ENCODE measurements around the gene PRSS57.
"Not testable (repeated sequence)": the region's sequence is repeated elsewhere in the genome, so short reads cannot be mapped to it uniquely, and the experiment has no call there.

The PRSS57 gene

GRCh38 chr19:695352-695949, at the start of gene PRSS57:
TSS of gene PRSS57 (minus strand) at chr19:695452. CDS start at chr19:695430, 22 bp downstream.
- ATAC-seq, result peak; percentile 13
- Mint-ChIP-seq H3K36me3 (no peaks in the 10 kb centered on the region), H3K27ac (no peak within 1 kb of the TSS)

GRCh38 chr19:743168-743687, 48.0 kb upstream of the PRSS57 start:
- DNase-seq (ENCODE audit: low spot score in 2 of 2), result no peak
- H3K4me1 Mint-ChIP-seq, result no peaks in the 10 kb centered on the region
- no peak overlapping the region for H3K27ac Mint-ChIP-seq
- H3K4me3 Mint-ChIP-seq, result no peak overlapping the region
- H3K9me3 Mint-ChIP-seq, result no peaks in the 10 kb centered on the region
- ATAC-seq, result no peak
- no peaks in the 10 kb centered on the region for H3K36me3 Mint-ChIP-seq

More at GRCh38 chr19:695352-695949, at the start of gene PRSS57:
- Mint-ChIP-seq H3K9me3 (no peaks in the 10 kb centered on the region), H3K4me3 (no peak within 1 kb of the TSS), H3K4me1 (no peaks in the 10 kb centered on the region)
- no peak for DNase-seq (ENCODE audit: low spot score in 2 of 2)

GRCh38 chr19:742540-743075, 47.4 kb upstream of the PRSS57 start:
- H3K27ac Mint-ChIP-seq, result no peak overlapping the region
- no peaks in the 10 kb centered on the region for H3K4me1 Mint-ChIP-seq
- H3K9me3 Mint-ChIP-seq, result no peaks in the 10 kb centered on the region
- ATAC-seq (no peak), DNase-seq (ENCODE audit: low spot score in 2 of 2) (no peak)
- no peak overlapping the region for H3K4me3 Mint-ChIP-seq
- no peaks in the 10 kb centered on the region for H3K36me3 Mint-ChIP-seq

GRCh38 chr19:741506-742131, 46.4 kb upstream of the PRSS57 start:
- DNase-seq (ENCODE audit: low spot score in 2 of 2) (no peak), ATAC-seq (peak; percentile 33)
- no peaks in the 10 kb centered on the region for H3K36me3 Mint-ChIP-seq
- H3K27ac Mint-ChIP-seq, result no peak overlapping the region
- no peaks in the 10 kb centered on the region for H3K4me1 Mint-ChIP-seq
- no peaks in the 10 kb centered on the region for H3K9me3 Mint-ChIP-seq
- H3K4me3 Mint-ChIP-seq, result no peak overlapping the region

GRCh38 chr19:740816-741505, 45.7 kb upstream of the PRSS57 start:
- ATAC-seq; H3K36me3 Mint-ChIP-seq; H3K4me1 Mint-ChIP-seq; DNase-seq (ENCODE audit: low spot score in 2 of 2); H3K9me3 Mint-ChIP-seq; H3K27ac Mint-ChIP-seq; H3K4me3 Mint-ChIP-seq: not testable (repeated sequence)

GRCh38 chr19:739998-740715, 44.9 kb upstream of the PRSS57 start:
- Mint-ChIP-seq H3K36me3 (no peaks in the 10 kb centered on the region), H3K4me3 (no peak overlapping the region), H3K27ac (no peak overlapping the region), H3K4me1 (no peaks in the 10 kb centered on the region), H3K9me3 (no peaks in the 10 kb centered on the region)
- ATAC-seq (no peak), DNase-seq (ENCODE audit: low spot score in 2 of 2) (no peak)

- peaks cover 7% of the 10 kb centered on the region for H3K4me1 Mint-ChIP-seq
- no peaks in the 10 kb centered on the region for H3K9me3 Mint-ChIP-seq
- no peak overlapping the region for H3K27ac Mint-ChIP-seq
- H3K36me3 Mint-ChIP-seq, result no peaks in the 10 kb centered on the region
- no peak for DNase-seq (ENCODE audit: low spot score in 2 of 2)
- no peak for ATAC-seq
- H3K4me3 Mint-ChIP-seq, result no peak overlapping the region
Measured at GRCh38 chr19:738509-739128, 43.4 kb upstream of the PRSS57 start.

GRCh38 chr19:737591-738093, 42.4 kb upstream of the PRSS57 start:
- H3K4me3 Mint-ChIP-seq, result no peak overlapping the region
- DNase-seq (ENCODE audit: low spot score in 2 of 2) (peak; percentile 50 to 78), ATAC-seq (peak; percentile 74)
- H3K4me1 Mint-ChIP-seq, result peaks cover 17% of the 10 kb centered on the region
- H3K9me3 Mint-ChIP-seq, result no peaks in the 10 kb centered on the region
- no peaks in the 10 kb centered on the region for H3K36me3 Mint-ChIP-seq
- no peak overlapping the region for H3K27ac Mint-ChIP-seq

GRCh38 chr19:736125-736524, 40.9 kb upstream of the PRSS57 start:
- Mint-ChIP-seq H3K4me1 (peaks cover 21% of the 10 kb centered on the region), H3K27ac (no peak overlapping the region), H3K9me3 (no peaks in the 10 kb centered on the region), H3K4me3 (no peak overlapping the region), H3K36me3 (no peaks in the 10 kb centered on the region)
- DNase-seq (ENCODE audit: low spot score in 2 of 2) (no peak), ATAC-seq (no peak)

- no peaks in the 10 kb centered on the region for H3K36me3 Mint-ChIP-seq
- DNase-seq (ENCODE audit: low spot score in 2 of 2) (no peak), ATAC-seq (no peak)
- H3K9me3 Mint-ChIP-seq, result no peaks in the 10 kb centered on the region
- H3K4me3 Mint-ChIP-seq, result no peak overlapping the region
- H3K27ac Mint-ChIP-seq, result no peak overlapping the region
- peaks cover 21% of the 10 kb centered on the region for H3K4me1 Mint-ChIP-seq
Measured at GRCh38 chr19:734716-735115, 39.5 kb upstream of the PRSS57 start.

GRCh38 chr19:732148-733069, 37.2 kb upstream of the PRSS57 start:
- no peak overlapping the region for H3K4me3 Mint-ChIP-seq
- peak overlapping the region; percentile 76 for H3K27ac Mint-ChIP-seq
- H3K4me1 Mint-ChIP-seq, result peaks cover 21% of the 10 kb centered on the region

GRCh38 chr19:731000-731399, 35.7 kb upstream of the PRSS57 start:
- Mint-ChIP-seq H3K27ac (no peak overlapping the region), H3K9me3 (no peaks in the 10 kb centered on the region), H3K36me3 (no peaks in the 10 kb centered on the region), H3K4me1 (peaks cover 21% of the 10 kb centered on the region), H3K4me3 (no peak overlapping the region)
- ATAC-seq (no peak), DNase-seq (ENCODE audit: low spot score in 2 of 2) (no peak)

More at GRCh38 chr19:732148-733069, 37.2 kb upstream of the PRSS57 start:
- Mint-ChIP-seq H3K36me3 (no peaks in the 10 kb centered on the region), H3K9me3 (no peaks in the 10 kb centered on the region)
- ATAC-seq (no peak), DNase-seq (ENCODE audit: low spot score in 2 of 2) (no peak)

- no peak for DNase-seq (ENCODE audit: low spot score in 2 of 2)
- no peaks in the 10 kb centered on the region for H3K9me3 Mint-ChIP-seq
- ATAC-seq, result no peak
Measured at GRCh38 chr19:729965-730668, 34.9 kb upstream of the PRSS57 start.

More at GRCh38 chr19:729965-730668, 34.9 kb upstream of the PRSS57 start:
- Mint-ChIP-seq H3K4me1 (peaks cover 21% of the 10 kb centered on the region), H3K4me3 (no peak overlapping the region), H3K27ac (no peak overlapping the region), H3K36me3 (no peaks in the 10 kb centered on the region)
